ENCODE measurements around the gene LPCAT3. TPM values are rescaled to one million over a fixed set of nuclear protein-coding genes. Genes with fewer than 3 reads are reported as not detected.

LPCAT3 gene
- total RNA-seq, 1 experiment from 2014 or later: 45.8 TPM

- Histone ChIP-seq H3K79me2 (ENCODE audit: insufficient read depth, low read length) (peaks cover 56% of the 10 kb centered on the region), H3K9ac (ENCODE audit: low read length) (no peak overlapping the region), H3K9me2 (ENCODE audit: insufficient read depth) (no peaks in the 10 kb centered on the region), H3K27me3 (ENCODE audit: insufficient read depth, low read length) (no peaks in the 10 kb centered on the region), H3K36me3 (ENCODE audit: control insufficient read depth in 1 of 2, insufficient read depth in 2 of 2, low read length in 2 of 2) (peaks cover 6 to 9% of the 10 kb centered on the region in 2 experiments; a peak in 2 of 4 replicates), H2AFZ (ENCODE audit: low read depth, low read length, poor library complexity, severe bottlenecking) (no peak overlapping the region), H4K20me1 (ENCODE audit: insufficient read depth) (no peaks in the 10 kb centered on the region), H3K9me3 (ENCODE audit: control insufficient read depth in 1 of 2, insufficient read depth in 1 of 2, low read depth in 1 of 2, low read length in 2 of 2) (no peaks in the 10 kb centered on the region), H3K4me2 (ENCODE audit: low read length) (no peak overlapping the region), H3K4me1 (ENCODE audit: control insufficient read depth in 1 of 2, insufficient read depth in 2 of 2, low read length in 2 of 2) (peaks cover 7 to 12% of the 10 kb centered on the region in 2 experiments; a peak in 3 of 4 replicates), H3K27ac (ENCODE audit: low read depth, low read length) (no peak overlapping the region), H3K4me3 (replicated peaks in 1 of 2; ENCODE audit: low read depth in 1 of 2, low read length in 2 of 2) (no peak overlapping the region)
- DNase-seq (ENCODE audit: low read depth, low spot score) (no peak), ATAC-seq (no peak)
- intact Hi-C loops (cut with micrococcal nuclease): no loop called here
- RAD21 ChIA-PET (ENCODE audit: low non-redundant PET in 1 of 2, low total read pairs in 2 of 2, uncharacterized antibody in 2 of 2, unreplicated experiment in 2 of 2): no interaction called here
- TF ChIP-seq FOSL1 (IDR thresholded peaks at IDR 0.05; ENCODE audit: low read depth) (no peak), EZH2phosphoT487 (IDR thresholded peaks at IDR 0.05; ENCODE audit: borderline replicate concordance) (no peak), SIN3A (IDR thresholded peaks at IDR 0.05; ENCODE audit: low read depth) (no peak), ZNF274 (IDR thresholded peaks at IDR 0.05; ENCODE audit: low read depth, low read length) (no peak), ELF1 (IDR thresholded peaks at IDR 0.05; ENCODE audit: borderline replicate concordance, low read depth) (no peak), EZH2 (IDR thresholded peaks at IDR 0.05) (no peak), SP1 (IDR thresholded peaks at IDR 0.05; ENCODE audit: low read depth) (no peak), CBX3 (IDR thresholded peaks at IDR 0.05; ENCODE audit: low read depth) (no peak), ZBTB33 (IDR thresholded peaks at IDR 0.05; ENCODE audit: extremely low read depth, insufficient replicate concordance, low read length) (no peak), REST (IDR thresholded peaks at IDR 0.05; ENCODE audit: low read depth) (no peak), SRF (IDR thresholded peaks at IDR 0.05; ENCODE audit: low read depth) (no peak)
- TF ChIP-seq, protein P1, sequence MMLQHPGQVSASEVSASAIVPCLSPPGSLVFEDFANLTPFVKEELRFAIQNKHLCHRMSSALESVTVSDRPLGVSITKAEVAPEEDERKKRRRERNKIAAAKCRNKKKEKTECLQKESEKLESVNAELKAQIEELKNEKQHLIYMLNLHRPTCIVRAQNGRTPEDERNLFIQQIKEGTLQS (IDR thresholded peaks at IDR 0.05): no peak
- CTCF ChIA-PET: no interaction called here
- POLR2A ChIA-PET: interaction anchor here (1.0 kb wide), 1 partner anchor 16 kb away, joined by 3 read pairs; no protein-coding TSS in a partner anchor
- BruUV-seq (replicated peaks): no TSS peak
Measured at GRCh38 chr12:7013101-7013500, 5.2 kb downstream of the LPCAT3 start.

Measured in HCT116 (cell line).